NCI-H2107 treated with DMSO at 0.1 percent for 48 hours (cell line): Measurements from ENCODE around the gene CARD11.
"Not testable (repeated sequence)": the region's sequence is repeated elsewhere in the genome, so short reads cannot be mapped to it uniquely, and the experiment has no call there.

Experiments used
- DNase-seq: peaks from one replicate; lab custom pipeline; 2025; ENCODE audit not compliant: unreplicated experiment; lab: John Stamatoyannopoulos, UW

CARD11 gene

DNA sequence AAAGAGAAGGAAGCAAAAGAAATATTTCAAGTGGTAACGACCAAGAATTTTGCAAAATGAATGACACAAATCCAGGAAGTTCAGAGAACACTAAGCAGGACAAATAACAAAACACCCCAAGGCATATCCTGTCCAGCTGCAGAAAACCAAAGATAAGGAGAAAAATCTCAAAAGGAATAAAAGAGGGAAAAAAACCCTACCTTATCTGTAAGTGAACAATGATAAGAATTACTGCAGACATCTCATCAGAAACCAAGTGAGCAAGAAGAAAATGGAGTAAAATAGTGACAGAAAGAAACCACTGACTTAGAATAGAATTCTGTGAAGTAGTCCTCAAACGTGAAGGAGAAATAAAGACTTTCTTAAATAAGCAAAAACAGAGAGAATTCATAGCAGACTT, 21.8 kb downstream of the CARD11 start:
- DNase-seq: no peak

DNA sequence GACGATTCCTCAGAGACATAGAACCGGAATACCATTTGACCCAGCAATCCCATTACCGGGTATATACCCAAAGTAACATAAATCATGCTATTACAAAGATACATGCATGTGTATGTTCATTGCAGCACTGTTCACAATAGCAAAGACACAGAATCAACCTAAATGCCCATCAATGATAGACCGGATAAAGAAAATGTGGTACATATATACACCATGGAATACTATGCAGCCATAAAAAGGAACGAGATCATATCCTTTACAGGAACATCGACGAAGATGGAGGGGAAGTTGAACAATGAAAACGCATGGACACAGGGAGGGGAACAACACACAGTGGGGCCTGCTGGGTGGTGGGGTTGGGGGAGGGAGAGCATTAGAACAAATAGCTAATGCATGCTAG, 22.4 kb downstream of the CARD11 start:
- not testable (repeated sequence) for DNase-seq

DNA sequence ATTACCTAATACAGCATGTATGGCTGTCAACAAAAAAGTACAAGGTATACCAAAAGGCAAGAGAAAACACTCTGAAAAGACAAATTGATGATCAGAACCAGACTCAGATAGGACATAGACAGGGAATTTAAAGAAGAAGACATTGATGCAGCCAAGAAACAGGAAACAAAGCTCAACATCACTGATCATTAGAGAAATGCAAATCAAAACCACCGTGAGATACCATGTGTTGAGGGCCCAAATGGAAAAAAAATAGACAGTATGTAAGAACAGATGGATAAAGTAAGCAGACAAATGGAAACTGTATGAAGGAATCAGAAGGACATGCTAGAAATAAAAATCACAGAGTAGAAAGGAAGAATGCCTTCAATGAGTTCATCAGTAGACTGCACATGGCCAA, 23.3 kb downstream of the CARD11 start:
- no peak for DNase-seq

DNA sequence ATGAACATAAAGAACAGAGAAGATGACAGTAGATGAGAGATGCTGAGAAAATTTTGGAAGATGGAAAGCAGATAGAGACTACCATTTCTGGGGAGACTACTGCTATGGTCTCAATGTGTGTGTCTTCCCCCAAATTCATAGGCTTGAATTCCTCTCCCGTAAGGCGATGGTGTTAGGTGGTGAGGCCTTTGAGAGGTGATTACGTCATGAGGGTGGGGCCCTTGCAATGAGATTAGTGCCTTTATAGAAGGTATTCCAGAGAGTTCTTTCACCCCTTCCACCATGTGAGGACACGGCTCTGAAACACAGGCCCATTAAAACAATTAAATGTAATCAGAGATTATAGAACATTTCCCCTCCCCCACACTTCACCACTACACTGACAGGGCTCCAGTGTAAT, 23.9 kb downstream of the CARD11 start:
- no peak for DNase-seq

DNA sequence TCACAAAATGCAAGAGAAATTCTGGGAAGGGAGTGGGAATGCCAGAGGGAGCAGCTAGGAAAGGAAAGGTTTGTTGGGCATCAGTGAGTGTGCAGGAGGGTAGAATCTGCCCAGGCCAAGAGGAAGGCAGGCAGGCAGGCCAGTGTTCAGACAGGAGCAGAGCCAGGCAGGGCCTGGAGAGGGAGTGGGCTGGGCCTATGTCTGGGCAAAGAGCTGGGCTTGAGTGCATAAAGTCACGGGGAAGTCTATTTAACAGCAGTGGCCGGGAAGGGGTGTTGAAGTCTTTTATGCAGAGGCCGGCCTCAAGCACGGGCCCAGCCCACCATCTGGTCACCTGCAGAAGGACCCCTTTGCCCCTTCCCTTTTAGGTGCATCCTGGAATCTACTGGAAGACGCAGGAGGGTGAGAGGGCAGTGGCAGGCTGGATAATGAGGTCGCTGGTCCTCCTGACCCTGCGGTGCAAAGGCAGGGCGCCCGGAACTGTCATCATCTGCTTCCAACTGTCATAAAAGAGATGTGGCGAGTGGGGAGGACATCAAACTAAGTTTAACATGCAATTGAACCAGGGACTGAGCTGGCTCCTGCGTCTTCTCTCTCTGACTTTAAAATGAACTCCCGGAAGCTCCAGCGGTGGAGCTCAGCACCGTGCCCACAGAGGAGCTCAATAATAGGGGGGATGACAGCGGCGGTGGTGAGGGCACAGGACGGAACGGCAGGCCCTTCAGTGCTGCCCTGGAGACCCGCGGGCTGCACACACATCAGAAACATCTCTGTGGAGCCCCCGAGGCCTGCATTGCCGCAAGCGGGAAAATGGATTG, 29.5 kb downstream of the CARD11 start:
- DNase-seq: no peak

DNA sequence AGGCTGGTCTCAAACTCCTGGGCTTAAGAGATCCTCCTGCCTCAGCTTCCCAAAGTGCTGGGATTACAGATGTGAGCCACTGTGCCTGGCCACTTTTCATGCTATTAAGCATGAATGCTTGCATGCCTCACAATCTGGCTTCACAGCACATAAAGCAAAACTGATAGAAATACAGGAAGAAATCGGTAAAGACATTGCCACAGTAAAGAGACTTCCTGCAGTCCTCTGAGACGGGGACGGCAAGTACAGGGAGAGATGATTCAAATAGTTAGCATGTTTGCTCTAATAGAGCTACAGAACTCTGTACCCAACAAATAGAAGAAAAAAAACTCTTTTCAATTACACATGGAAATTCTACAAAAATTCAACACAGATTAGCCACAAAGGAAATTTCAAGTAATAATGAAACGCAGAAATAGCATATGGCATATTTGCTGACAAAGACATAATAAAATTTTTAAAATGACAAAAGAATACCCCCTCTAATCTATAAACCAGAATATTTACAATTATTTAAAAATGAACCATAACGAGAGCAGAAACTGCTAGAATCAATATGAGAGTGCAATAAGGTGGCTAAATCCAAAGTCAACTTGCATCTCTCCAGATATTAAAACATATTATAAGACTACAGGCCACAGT, 32.3 kb downstream of the CARD11 start:
- DNase-seq: no peak

DNA sequence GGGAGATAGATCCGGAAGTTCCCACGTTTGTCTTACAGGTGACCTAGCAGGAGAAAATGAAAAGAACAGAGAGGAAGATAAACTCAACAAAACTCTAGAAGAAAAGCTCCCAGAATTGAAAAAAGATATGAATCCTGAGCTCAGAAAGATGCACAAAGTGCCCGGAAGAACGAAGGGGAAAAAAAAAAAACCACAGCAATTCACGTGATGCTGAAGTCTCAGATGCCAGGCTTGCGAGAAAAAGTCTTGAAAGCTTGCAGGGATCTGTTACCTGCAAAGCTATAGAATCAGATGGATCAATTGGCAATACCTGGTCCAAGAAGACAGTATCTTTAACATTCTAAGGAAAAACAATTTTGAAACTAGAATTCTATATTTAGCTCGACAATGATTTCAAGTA, 33.5 kb downstream of the CARD11 start:
- DNase-seq: no peak

DNA sequence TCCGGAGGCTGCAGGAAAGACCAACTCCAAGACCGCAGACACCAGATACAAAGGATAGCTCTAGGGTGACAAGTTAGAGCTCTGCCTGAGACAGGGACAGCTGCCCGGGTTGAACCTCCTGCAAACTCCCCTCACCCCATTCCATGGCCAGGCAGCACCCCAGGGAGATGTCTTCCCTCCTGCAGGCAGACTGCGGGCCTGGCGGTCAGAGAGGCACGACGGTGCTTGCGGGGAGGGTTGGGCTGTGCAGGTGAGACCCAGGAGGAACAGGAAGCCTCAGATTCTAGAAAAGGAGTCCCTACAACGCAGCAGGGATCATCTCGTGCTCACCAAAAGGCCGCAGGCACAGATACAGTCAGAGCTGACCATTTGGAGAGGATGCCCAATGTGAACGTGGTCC, 34.6 kb downstream of the CARD11 start:
- no peak for DNase-seq

DNA sequence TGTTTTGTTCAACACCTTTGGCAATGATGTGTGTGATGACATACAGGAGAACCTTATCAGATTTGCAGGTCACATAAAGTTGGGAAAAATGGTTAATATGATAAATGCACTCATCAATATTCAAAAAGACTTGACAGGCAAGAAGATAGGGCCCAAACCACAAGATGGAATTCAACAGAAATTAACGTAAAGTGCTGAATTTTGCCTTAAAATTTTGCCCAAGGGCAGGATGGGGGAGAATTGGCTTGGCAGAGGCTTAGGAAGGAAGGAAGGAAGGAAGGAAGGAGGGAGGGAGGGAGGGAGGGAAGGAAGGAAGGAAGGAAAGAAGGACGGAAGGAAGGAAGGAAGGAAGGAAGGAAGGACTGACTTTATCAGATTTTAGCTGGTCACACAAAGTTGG, 35.3 kb downstream of the CARD11 start:
- DNase-seq: no peak

DNA sequence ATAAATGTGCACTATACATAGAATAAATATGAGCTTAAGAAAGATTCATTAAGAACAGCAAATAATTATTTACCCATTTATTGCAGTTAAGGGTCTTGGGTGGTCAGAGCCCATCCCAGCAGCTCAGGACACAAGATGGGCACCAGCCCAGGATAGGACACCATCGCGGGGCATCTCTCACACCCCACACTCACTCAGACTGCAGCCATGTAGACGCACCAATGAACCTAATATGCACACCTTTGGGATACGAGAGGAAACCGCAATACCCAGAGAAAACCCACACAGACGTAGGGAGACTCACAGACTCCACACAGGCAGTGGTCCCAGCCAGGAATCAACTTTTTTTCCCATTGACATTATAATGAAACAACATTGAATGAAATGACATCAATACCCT, 36.0 kb downstream of the CARD11 start:
- DNase-seq: no peak

DNA sequence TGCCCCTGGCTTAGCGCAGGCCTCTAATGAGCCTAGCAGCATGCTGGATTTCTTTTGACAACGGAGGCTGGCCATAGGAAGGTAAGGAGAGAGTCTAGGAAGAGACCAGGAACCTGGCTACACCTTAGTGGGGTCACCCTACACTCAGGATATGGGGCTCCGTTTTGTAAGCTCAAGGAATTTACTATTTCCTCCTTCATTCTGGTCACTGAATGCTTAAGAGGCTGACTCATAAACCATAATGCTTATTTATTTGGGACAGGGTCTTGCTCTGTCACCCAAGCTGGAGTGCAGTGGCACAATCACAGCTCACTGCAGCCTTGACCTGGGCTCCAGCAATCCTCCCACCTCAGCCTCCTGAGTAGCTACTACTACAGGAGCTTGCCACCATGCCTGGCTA, 38.4 kb downstream of the CARD11 start:
- no peak for DNase-seq

DNA sequence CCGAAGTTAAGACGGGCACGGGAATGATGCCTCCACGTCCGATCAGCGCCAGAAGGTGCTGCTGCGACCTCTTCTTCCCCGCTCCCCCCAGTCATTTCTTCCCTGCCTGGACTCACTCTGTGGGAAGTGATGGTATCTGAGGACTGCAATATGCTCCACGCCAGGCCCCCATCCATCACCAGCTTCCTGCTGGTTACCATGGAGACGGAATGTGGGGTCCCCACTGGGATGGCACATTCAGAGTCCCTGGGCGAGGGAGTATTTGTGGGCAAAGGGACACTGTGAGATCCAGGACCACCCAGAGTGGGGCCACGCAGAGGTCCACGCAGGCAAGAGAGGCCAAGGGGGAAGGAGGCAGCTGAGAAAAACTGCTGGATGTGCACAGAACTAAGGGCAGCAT, 39.7 kb downstream of the CARD11 start:
- no peak for DNase-seq

DNA sequence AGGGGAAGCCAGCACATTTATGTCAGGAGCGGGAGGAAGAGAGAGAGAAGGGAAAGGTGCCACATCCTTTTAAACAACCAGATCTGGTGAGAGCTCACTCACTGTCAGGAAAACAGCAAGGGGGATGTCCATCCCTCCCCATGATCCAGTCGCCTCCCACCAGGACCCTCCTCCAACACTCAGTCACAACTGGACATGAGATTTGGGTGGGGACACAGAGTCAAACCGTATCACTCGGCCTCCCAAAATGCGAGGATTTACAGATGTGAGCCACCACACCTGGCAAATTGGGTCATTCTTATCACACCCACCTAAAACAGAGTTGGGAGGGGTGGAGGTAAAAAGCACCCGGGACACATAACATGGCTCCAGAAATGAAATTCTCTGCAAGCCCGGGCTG, 41.0 kb downstream of the CARD11 start:
- no peak for DNase-seq

DNA sequence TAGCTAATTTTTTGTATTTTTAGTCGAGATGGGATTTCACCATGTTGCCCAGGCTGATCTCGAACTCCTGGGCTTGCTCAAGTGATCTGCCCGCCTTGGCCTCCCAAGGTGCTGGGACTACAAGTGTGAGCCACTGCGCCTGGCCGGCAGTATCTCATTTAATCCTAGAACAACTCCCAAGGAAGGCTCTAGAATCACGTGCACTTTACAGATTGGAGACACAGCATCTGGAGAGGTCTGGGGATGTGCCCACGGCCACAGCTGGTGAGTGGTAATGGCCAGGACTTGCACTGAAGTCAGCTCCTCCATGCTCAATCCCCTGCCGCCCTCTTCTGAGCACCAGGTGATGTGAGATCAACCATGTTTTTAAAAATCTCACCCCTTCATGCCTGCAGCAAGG, 43.1 kb downstream of the CARD11 start:
- DNase-seq: no peak

DNA sequence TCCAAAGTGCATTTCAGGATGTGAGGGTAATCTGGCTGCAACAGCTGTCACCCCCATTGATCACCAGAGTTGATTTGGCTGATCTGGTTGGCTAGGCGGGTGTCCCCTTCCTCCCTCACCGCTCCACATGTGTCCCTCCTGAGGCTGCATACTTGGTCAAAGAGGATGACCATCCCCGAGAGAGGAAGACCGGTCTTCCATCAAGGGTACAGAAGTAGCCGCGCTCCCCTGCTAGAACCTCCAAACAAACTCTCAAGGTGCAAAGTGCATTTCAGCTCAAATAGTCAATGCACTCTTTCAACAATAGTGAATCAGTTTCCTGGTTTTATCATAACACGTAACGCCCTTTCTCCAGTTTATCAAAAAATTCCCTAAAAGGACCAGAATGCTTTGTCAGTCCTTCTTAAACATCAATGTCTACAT, 44.6 kb downstream of the CARD11 start:
- no peak for DNase-seq

DNA sequence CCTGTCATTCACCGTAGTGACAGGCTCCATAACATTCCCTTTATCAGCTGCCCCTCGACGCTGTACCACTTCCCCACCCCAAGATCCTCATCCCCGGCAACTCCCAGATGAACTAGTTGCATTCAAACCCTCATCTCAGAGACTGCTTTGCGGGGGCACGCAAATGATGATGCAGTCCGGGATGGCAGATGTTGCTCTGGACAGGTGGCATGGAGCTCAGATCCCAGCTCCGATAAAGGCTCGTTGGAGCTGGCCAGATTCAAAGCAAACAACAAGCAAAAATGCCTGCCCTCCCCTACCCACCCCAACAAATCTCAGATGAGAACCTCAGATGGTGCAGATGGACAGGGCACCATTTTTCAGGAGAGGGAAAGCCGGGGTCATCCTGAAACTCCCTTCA, 46.7 kb downstream of the CARD11 start:
- DNase-seq: no peak

DNA sequence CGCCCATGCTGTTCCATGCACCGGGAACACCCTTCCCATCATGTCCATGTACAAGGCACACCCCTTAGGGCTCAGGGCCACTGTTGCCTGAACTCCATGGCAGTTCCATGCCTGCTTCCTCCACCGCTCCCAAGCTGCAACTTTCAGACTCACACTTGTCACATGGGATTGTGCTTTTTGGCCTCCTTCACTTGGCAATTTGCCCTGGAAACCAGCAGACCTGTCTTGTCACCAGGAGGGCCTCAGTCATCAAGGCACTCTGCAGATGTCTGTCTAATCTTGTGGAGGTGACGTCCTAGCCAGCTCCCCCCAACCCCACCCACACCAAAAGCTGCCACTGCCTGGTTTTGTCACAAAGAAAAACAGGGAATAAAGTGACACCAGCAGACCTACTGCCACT, 47.5 kb downstream of the CARD11 start:
- DNase-seq: no peak

DNA sequence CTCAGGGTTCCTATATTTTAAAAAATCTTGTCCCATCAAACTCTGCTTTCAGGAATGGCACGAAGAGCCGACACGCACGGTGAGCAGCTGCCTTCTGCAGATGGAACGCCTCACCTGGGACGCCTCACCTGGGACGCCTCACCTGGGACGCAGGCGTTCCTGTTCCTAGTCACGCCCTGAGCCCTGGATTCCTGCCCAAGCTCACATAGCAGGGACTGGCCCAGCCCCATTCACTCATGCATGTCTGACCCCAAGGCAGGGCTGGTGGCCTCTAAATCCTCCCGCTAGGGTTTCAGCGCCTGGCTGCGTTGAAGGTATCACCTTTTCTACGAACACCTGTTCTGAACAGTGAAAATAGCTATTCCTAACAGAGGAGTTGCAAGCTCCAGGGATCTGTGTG, 49.8 kb downstream of the CARD11 start:
- no peak for DNase-seq

DNA sequence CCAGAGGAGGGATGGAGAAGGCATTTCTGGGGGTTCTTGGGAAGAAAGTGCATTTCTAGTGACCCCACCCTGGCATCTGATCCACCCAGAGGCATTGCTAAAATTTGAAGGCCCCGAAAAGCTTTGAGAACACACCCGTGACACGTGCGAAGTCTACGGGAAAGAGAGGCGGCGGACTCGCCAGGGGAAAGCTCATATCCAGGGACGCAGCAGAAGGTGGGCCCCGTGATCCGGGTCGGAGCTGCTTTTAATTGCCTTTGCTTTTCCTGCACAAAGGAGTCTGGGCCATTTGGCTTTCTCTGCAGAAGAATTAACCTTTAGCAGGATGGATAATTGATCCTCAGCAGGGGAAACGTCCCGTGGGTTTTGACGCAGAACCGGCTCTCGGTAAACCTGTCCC, 50.3 kb downstream of the CARD11 start:
- no peak for DNase-seq

DNA sequence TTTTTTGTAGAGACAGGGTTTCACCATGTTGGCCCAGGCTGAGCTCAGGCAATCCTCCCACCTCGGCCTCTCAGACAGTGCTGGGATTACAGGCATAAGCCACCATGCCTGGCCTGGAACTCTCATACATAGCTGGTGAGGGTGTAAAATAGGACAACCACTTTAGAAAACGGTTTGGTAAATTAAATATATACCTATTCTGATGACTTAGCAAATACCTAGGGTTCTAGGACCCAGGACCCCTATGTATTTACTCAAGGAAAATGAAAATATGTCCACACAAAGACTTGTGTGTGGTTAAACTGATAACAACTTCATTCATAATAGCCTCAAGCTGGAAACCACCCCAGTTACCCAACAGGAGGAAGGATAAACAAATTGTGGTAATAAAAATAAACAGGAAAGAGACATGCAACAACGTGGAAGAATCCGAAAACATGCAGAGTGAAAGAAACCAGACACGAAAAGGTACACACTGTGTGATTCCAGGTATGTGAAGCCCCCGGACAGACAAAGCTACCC, 52.7 kb downstream of the CARD11 start:
- DNase-seq: no peak

DNA sequence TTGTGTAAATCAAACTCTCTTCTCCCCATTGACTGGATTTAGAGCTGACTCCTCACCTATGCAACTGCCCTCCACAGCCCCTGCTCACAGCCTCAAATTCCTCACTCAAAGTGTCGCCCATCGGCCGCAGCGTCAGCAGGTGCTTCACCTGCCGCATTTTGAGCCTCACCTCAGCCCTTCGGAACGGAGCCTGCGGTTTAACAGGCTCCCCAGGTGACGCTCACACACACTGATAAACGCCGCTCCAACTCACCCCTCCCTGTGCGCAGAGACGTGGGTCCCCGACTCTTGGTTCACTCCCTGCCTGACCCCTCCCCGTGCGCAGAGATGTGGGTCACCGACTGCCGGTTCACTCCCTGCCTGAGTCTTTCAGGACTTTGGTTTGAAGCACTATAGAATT, 57.1 kb downstream of the CARD11 start:
- DNase-seq: no peak

DNA sequence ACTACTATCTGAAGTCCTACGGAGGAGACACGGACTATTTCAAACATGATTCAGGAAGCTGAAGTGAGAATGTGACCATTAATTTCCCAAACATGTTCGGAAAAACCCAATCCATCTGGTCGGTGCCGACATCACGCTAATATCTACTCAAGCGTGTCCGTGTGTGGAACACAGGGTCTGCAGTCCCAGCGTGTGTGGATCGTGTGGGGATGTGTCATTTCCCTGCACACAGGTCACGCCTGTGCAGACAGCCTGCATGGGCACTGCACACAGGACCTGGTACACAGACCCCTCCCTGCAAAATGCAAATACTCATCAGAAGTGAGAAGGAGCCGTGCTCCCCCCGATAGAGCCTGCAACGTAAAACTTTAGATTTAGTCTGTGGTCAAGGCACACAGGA, 57.8 kb downstream of the CARD11 start:
- no peak for DNase-seq

DNA sequence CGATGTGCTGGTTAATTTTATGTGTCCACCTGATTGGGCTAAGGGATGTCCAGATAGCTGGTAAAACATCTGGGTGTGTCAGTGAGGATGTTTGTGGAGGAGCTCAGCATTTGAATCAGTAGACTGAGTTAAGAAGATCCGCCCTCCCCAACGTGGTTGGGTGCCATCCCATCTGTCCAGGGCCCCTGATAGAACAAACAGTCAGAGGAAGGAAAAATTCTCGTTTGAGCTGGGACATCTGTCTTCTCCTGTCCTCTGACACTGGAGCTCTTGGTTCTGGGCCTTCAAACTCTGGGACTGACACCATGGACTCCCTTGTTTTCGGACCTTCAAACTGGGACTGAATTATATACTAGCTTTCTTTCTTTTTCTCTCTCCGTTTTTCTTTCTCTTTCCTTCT, 59.6 kb downstream of the CARD11 start:
- no peak for DNase-seq
